H1 (cell line): Measurements from ENCODE around the gene SOX1. TPM values are rescaled to one million over a fixed set of nuclear protein-coding genes. Genes with fewer than 3 reads are reported as not detected.

Experiments
- CBX8 ChIP-seq: fragments of 300-800, 300-1000 bp; sonication (generic); IDR thresholded peaks from 2 replicates; pipeline ENCODE4 v1.7.1; 2016; ENCODE audit warnings: low read depth, low read length, borderline replicate concordance
- CREB1 ChIP-seq: IDR thresholded peaks from 2 replicates; pipeline ENCODE4 v1.6.1; 2012; ENCODE audit warnings: inconsistent platforms
- EP300 ChIP-seq, 2 experiments: IDR thresholded peaks; 1 replicate in 1 of 2; 2 replicates in 1 of 2; pipeline ENCODE4 v1.6.1; 2011 to 2012; ENCODE audit warnings: low read depth in 2 of 2, low read length in 2 of 2, mild to moderate bottlenecking in 2 of 2, borderline replicate concordance in 1 of 2, inconsistent platforms in 1 of 2, moderate library complexity in 1 of 2
- GABPA ChIP-seq: IDR thresholded peaks from 2 replicates; pipeline ENCODE4 v1.6.1; 2011; ENCODE audit warnings: mild to moderate bottlenecking, low read length, moderate library complexity, borderline replicate concordance; ENCODE audit not compliant: insufficient read depth
- JUND ChIP-seq: IDR thresholded peaks from 2 replicates; pipeline ENCODE4 v1.6.1; 2011; ENCODE audit warnings: mild to moderate bottlenecking, improper control_type of control experiment, low read length
- POLR2A ChIP-seq, 2 experiments: IDR thresholded peaks; 1 replicate in 1 of 2; 2 replicates in 1 of 2; pipeline ENCODE4 v1.6.1; 2011; ENCODE audit warnings: low read depth in 2 of 2, low read length in 2 of 2, mild to moderate bottlenecking in 2 of 2; ENCODE audit errors: control extremely low read depth in 1 of 2
- POLR2AphosphoS5 ChIP-seq: IDR thresholded peaks from 2 replicates; pipeline ENCODE4 v1.6.1; 2011; ENCODE audit warnings: low read depth, low read length
- RBBP5 ChIP-seq: IDR thresholded peaks from 2 replicates; pipeline ENCODE4 v1.7.1; 2012; ENCODE audit warnings: low read depth, mild to moderate bottlenecking, inconsistent platforms, low read length, moderate library complexity, borderline replicate concordance
- SUZ12 ChIP-seq: fragments of 200-600 bp; sonication (generic); IDR thresholded peaks from 2 replicates; pipeline ENCODE4 v1.6.1; 2012; ENCODE audit warnings: mild to moderate bottlenecking, inconsistent platforms, low read length, moderate library complexity, mixed read lengths
- TBP ChIP-seq: IDR thresholded peaks from 2 replicates; pipeline ENCODE4 v1.6.1; 2011; ENCODE audit warnings: low read depth, low read length, improper control_type of control experiment
- TCF12 ChIP-seq: IDR thresholded peaks from 2 replicates; pipeline ENCODE4 v1.6.1; 2011; ENCODE audit warnings: low read depth, mild to moderate bottlenecking, low read length
- polyA plus RNA-seq, 7 experiments: library from polyadenylated mRNA; depleted of rRNA in 3 of 7; stranded (reverse) in 5 of 7; unstranded in 2 of 7; fragments of >200 nt in 5 of 7; fragments of 200-250 nt in 2 of 7; gene quantifications; 1 replicate in 5 of 7; 2 replicates in 1 of 7; 4 replicates in 1 of 7; pipeline versions ENCODE4 v1.2.1 to v1.2.3, GENCODE V29; 2011 to 2013; ENCODE audit warnings: missing spikeins in 2 of 7, mixed read lengths in 2 of 7
- total RNA-seq: library from RNA; stranded (reverse); fragmentation: NEBNext Ultra II Directional; extraction: Animal tissue kit (Norgen Biotek cat#: 25700); gene quantifications from 2 replicates; pipeline ENCODE4 v1.2.1, GENCODE V29; 2021

The SOX1 gene
- total and polyA plus RNA-seq, 2 of the 8 experiments (the other 6 are each of a cell fraction or from before 2014, with no cell fraction given): 0.03 to 0.09 TPM

DNA sequence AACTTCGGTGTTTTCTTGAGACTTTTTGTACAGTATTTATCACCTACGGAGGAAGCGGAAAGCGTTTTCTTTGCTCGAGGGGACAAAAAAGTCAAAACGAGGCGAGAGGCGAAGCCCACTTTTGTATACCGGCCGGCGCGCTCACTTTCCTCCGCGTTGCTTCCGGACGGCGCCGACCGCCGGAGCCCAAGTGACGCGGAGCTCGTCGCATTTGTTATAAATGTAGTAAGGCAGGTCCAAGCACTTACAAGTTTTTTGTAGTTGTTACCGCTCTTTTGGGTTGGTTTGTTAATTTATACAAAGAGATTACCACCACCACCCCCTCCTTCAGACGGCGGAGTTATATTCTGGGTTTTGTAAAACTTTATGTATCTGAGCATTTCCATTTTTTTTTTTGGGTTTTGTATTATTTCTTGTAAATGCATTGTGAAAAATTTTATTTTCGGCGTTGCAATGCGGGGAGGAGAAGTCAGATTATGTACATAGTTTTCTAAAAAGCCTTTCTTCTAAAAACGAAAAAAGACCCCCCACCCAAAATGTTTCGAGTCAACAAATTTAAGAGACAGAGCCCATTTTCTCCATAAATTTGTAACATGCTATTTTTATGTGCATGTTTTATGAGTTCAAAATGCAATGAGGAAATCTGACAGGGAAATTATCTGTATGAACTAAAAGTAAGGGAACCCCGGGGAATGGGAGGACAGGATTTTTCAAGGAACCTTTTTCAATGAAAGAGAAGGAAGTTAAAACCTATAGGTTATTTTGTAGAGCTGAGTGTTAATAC lies 2.3 kb downstream of the SOX1 start (continued):
- TF ChIP-seq CBX8 (peak; percentile 97), TCF12 (no peak), RBBP5 (no peak), POLR2AphosphoS5 (no peak), SUZ12 (peak; percentile 96), TBP (no peak), GABPA (no peak), EP300 (IDR thresholded peaks at IDR 0.05; ENCODE audit: borderline replicate concordance in 1 of 2, low read depth in 2 of 2, low read length in 2 of 2) (no peak), CREB1 (0 out of 2 replicates have a peak, but pooled peaks have one; percentile 11), JUND (no peak), POLR2A (IDR thresholded peaks at IDR 0.05; ENCODE audit: control extremely low read depth in 1 of 2, low read depth in 2 of 2, low read length in 2 of 2) (no peak)
